ENCODE measurements around the gene BRAF.
"Not testable (repeated sequence)": the region's sequence is repeated elsewhere in the genome, so short reads cannot be mapped to it uniquely, and the experiment has no call there.

The BRAF gene

GRCh38 chr7:140924821-140925421, at the start of gene BRAF:
BRAF (minus strand) TSS chr7:140924929; CDS start chr7:140924703, 226 bp downstream.
- peak; percentile 93 for DNase-seq

GRCh38 chr7:140972876-140973829, 48.4 kb upstream of the BRAF start:
- no peak for DNase-seq

- DNase-seq = no peak
Measured at GRCh38 chr7:140972344-140972743, 47.6 kb upstream of the BRAF start.

- no peak for DNase-seq
Measured at GRCh38 chr7:140967438-140967837, 42.7 kb upstream of the BRAF start.

GRCh38 chr7:140966561-140967233, 42.0 kb upstream of the BRAF start:
- DNase-seq = no peak

GRCh38 chr7:140961117-140961516, 36.4 kb upstream of the BRAF start:
- no peak for DNase-seq

GRCh38 chr7:140956997-140957396, 32.3 kb upstream of the BRAF start:
- DNase-seq = not testable (repeated sequence)

GRCh38 chr7:140945940-140946339, 21.2 kb upstream of the BRAF start:
- DNase-seq = no peak

GRCh38 chr7:140942242-140942641, 17.5 kb upstream of the BRAF start:
- not testable (repeated sequence) for DNase-seq

GRCh38 chr7:140940898-140941297, 16.2 kb upstream of the BRAF start:
- DNase-seq = no peak

- no peak for DNase-seq
Measured at GRCh38 chr7:140937702-140938264, 13.1 kb upstream of the BRAF start.

GRCh38 chr7:140928491-140929309, 4.0 kb upstream of the BRAF start:
- no peak for DNase-seq

GRCh38 chr7:140927945-140928344, 3.2 kb upstream of the BRAF start:
- not testable (repeated sequence) for DNase-seq

GRCh38 chr7:140927351-140927750, 2.6 kb upstream of the BRAF start:
- no peak for DNase-seq

GRCh38 chr7:140926021-140926817, 1.5 kb upstream of the BRAF start:
- DNase-seq = no peak

GRCh38 chr7:140924019-140924820, 509 bp downstream of the BRAF start:
- DNase-seq = peak; percentile 92

- DNase-seq = no peak
Measured at GRCh38 chr7:140923358-140924006, 1.2 kb downstream of the BRAF start.

- no peak for DNase-seq
Measured at GRCh38 chr7:140922741-140923345, 1.9 kb downstream of the BRAF start.

GRCh38 chr7:140920745-140921144, 4.0 kb downstream of the BRAF start:
- no peak for DNase-seq

- DNase-seq = no peak
Measured at GRCh38 chr7:140918236-140918635, 6.5 kb downstream of the BRAF start.

Data from CD4-positive, alpha-beta T cell treated with Interferon gamma for 1 hour (primary cell).